DOHH2 (cell line): Measurements from ENCODE around the gene BOD1L1.

Experiments
- H3F3A ChIP-seq: fragments of 200-600 bp; sonication (generic), shearing (Covaris generic); 2 replicates; pipeline ENCODE4 v1.6.0; 2016; ENCODE audit warnings: antibody characterized with exemption, mild to moderate bottlenecking; ENCODE audit not compliant: control insufficient read depth, insufficient read depth
- H3K27ac ChIP-seq: fragments of 200-600 bp; sonication (generic); 2 replicates; pipeline ENCODE4 v1.5.1; 2014; ENCODE audit warnings: low read depth, mild to moderate bottlenecking, low read length, moderate library complexity
- H3K27me3 ChIP-seq: fragments of 200-600 bp; sonication (generic); 2 replicates; pipeline ENCODE4 v1.6.1; 2014; ENCODE audit warnings: mild to moderate bottlenecking, low read length, mixed read lengths; ENCODE audit not compliant: control insufficient read depth
- H3K36me3 ChIP-seq: fragments of 200-600 bp; sonication (generic); 2 replicates; pipeline ENCODE4 v1.6.1; 2014; ENCODE audit warnings: mild to moderate bottlenecking, low read length, moderate library complexity, mixed read lengths; ENCODE audit not compliant: control insufficient read depth
- H3K4me1 ChIP-seq: fragments of 200-600 bp; sonication (generic); 2 replicates; pipeline ENCODE4 v1.6.1; 2014; ENCODE audit warnings: mild to moderate bottlenecking, low read length, mixed read lengths; ENCODE audit not compliant: control insufficient read depth
- H3K4me2 ChIP-seq: fragments of 200-600 bp; sonication (generic); 2 replicates; pipeline ENCODE4 v1.6.0; 2014; ENCODE audit warnings: mild to moderate bottlenecking, low read length, moderate library complexity
- H3K4me3 ChIP-seq: fragments of 200-600 bp; sonication (generic); 2 replicates; pipeline ENCODE4 v1.5.1; 2014; ENCODE audit warnings: mild to moderate bottlenecking, low read length, mixed read lengths
- H3K79me2 ChIP-seq: fragments of 200-600 bp; sonication (generic); 2 replicates; pipeline ENCODE4 v1.6.1; 2014; ENCODE audit warnings: mild to moderate bottlenecking, low read length, mixed read lengths; ENCODE audit not compliant: control insufficient read depth
- H3K9me2 ChIP-seq: fragments of 200-600 bp; sonication (generic); replicated peaks from 2 replicates; pipeline ENCODE4 v1.6.1; 2014; ENCODE audit warnings: mild to moderate bottlenecking, low read length, mixed read lengths; ENCODE audit not compliant: control insufficient read depth
- H3K9me3 ChIP-seq: fragments of 200-600 bp; sonication (generic); 2 replicates; pipeline ENCODE4 v1.6.1; 2014; ENCODE audit warnings: antibody characterized with exemption, low read length, mixed read lengths; ENCODE audit not compliant: control insufficient read depth, insufficient read depth
- H4K20me1 ChIP-seq: fragments of 200-600 bp; sonication (generic); 2 replicates; pipeline ENCODE4 v1.6.0; 2014; ENCODE audit warnings: low read depth, mild to moderate bottlenecking, antibody characterized with exemption, low read length, moderate library complexity; ENCODE audit not compliant: control insufficient read depth, insufficient read depth
- CTCF ChIP-seq: fragments of 200-600 bp; sonication (generic); IDR thresholded peaks from one replicate; pipeline ENCODE4 v1.5.1; 2014; ENCODE audit warnings: antibody characterized with exemption, mild to moderate bottlenecking, low read depth, low read length; ENCODE audit not compliant: poor library complexity, severe bottlenecking
- EZH2phosphoT487 ChIP-seq: fragments of 200-600 bp; sonication (generic); IDR thresholded peaks from 2 replicates; pipeline ENCODE4 v1.6.1; 2017; ENCODE audit warnings: borderline replicate concordance, mild to moderate bottlenecking, antibody characterized with exemption, low read length, moderate library complexity, mixed read lengths

BOD1L1 gene

GRCh38 chr4:13548984-13549546 is 78.5 kb downstream of the BOD1L1 start:
- TF ChIP-seq EZH2phosphoT487 (no peak), CTCF (peak; percentile 84)

GRCh38 chr4:13548059-13548983 is 79.2 kb downstream of the BOD1L1 start:
- peak overlapping the region; percentile 73 for H3K4me2 ChIP-seq
- H3K36me3 ChIP-seq, result no peaks in the 10 kb centered on the region
- no peaks in the 10 kb centered on the region for H4K20me1 ChIP-seq
- H3K79me2 ChIP-seq, result no peaks in the 10 kb centered on the region
- H3K4me1 ChIP-seq, result peaks cover 27% of the 10 kb centered on the region
- H3F3A ChIP-seq, result peaks cover 14% of the 10 kb centered on the region
- no peak overlapping the region for H3K27ac ChIP-seq
- peak overlapping the region; percentile 77 for H3K4me3 ChIP-seq
- no peaks in the 10 kb centered on the region for H3K9me2 ChIP-seq
- TF ChIP-seq CTCF (no peak), EZH2phosphoT487 (no peak)
- H3K9me3 ChIP-seq, result no peaks in the 10 kb centered on the region
- H3K27me3 ChIP-seq, result peaks cover 39% of the 10 kb centered on the region

More at GRCh38 chr4:13548984-13549546, 78.5 kb downstream of the BOD1L1 start:
- Histone ChIP-seq H3K27me3 (peaks cover 38% of the 10 kb centered on the region), H3K9me2 (no peaks in the 10 kb centered on the region), H3K9me3 (no peaks in the 10 kb centered on the region), H3K4me1 (peaks cover 27% of the 10 kb centered on the region), H4K20me1 (no peaks in the 10 kb centered on the region), H3K27ac (no peak overlapping the region), H3K36me3 (no peaks in the 10 kb centered on the region), H3K4me2 (peak overlapping the region; percentile 47), H3F3A (peaks cover 14% of the 10 kb centered on the region), H3K4me3 (peak overlapping the region; percentile 33; the same call in 1 of the 2 replicates), H3K79me2 (no peaks in the 10 kb centered on the region)

GRCh38 chr4:13547485-13548041 is 80.0 kb downstream of the BOD1L1 start:
- Histone ChIP-seq H3K9me3 (no peaks in the 10 kb centered on the region), H3K4me3 (peak overlapping the region; percentile 77), H3K79me2 (no peaks in the 10 kb centered on the region), H3K4me1 (peaks cover 28% of the 10 kb centered on the region), H3F3A (peaks cover 14% of the 10 kb centered on the region), H3K27me3 (peaks cover 43% of the 10 kb centered on the region), H3K9me2 (no peaks in the 10 kb centered on the region), H3K4me2 (peak overlapping the region; percentile 73), H3K36me3 (no peaks in the 10 kb centered on the region), H4K20me1 (no peaks in the 10 kb centered on the region), H3K27ac (no peak overlapping the region)
- no peak for TF ChIP-seq CTCF
- TF ChIP-seq EZH2phosphoT487, result no peak
